Mucosa of gallbladder (tissue), 1 donor: ENCODE results near the gene TRIM40. TPM values are rescaled to one million over a fixed set of nuclear protein-coding genes. Genes with fewer than 3 reads are reported as not detected.
A peak's percentile ranks its signal among the peaks of the same experiment; 100 is the strongest.

Experiments used
- DNase-seq: peaks from one replicate; pipeline ENCODE4 v3.0.0-alpha.2; 2020; ENCODE audit warnings: low spot score
- total RNA-seq: library from RNA; stranded (reverse); gene quantifications from one replicate; pipeline ENCODE4 v1.2.1, GENCODE V29; 2021
- donor health status: DM: no; HTN: no; CAD: no.

Gene TRIM40
- total RNA-seq, 1 donor from 2014 or later, result not detected

- no peak for DNase-seq
These were observed 11.2 kb downstream of the TRIM40 start for GRCh38 chr6:30147096-30147495.

- DNase-seq, result no peak
These were observed 13.3 kb downstream of the TRIM40 start for GRCh38 chr6:30149234-30149633.

- no peak for DNase-seq
These were observed 14.1 kb downstream of the TRIM40 start for GRCh38 chr6:30149858-30150550.

GRCh38 chr6:30150671-30151395, 14.9 kb downstream of the TRIM40 start:
- DNase-seq, result no peak

- no peak for DNase-seq
These were observed 15.6 kb downstream of the TRIM40 start for GRCh38 chr6:30151580-30151979.

- DNase-seq, result no peak
These were observed 16.2 kb downstream of the TRIM40 start for GRCh38 chr6:30152016-30152673.

GRCh38 chr6:30152910-30153610, 17.1 kb downstream of the TRIM40 start:
- no peak for DNase-seq

- DNase-seq, result no peak
These were observed 18.1 kb downstream of the TRIM40 start for GRCh38 chr6:30154061-30154460.

GRCh38 chr6:30154709-30155519, 19.0 kb downstream of the TRIM40 start:
- DNase-seq, result peak; percentile 59

GRCh38 chr6:30155520-30156261, 19.8 kb downstream of the TRIM40 start:
- no peak for DNase-seq

- DNase-seq, result peak; percentile 84
These were observed 20.3 kb downstream of the TRIM40 start for GRCh38 chr6:30156262-30156599.

- no peak for DNase-seq
These were observed 20.8 kb downstream of the TRIM40 start for GRCh38 chr6:30156774-30157173.

GRCh38 chr6:30157581-30157980, 21.6 kb downstream of the TRIM40 start:
- no peak for DNase-seq

- DNase-seq, result no peak
These were observed 22.1 kb downstream of the TRIM40 start for GRCh38 chr6:30157999-30158398.

- no peak for DNase-seq
These were observed 22.6 kb downstream of the TRIM40 start for GRCh38 chr6:30158475-30159040.

GRCh38 chr6:30160008-30160784, 24.3 kb downstream of the TRIM40 start:
- no peak for DNase-seq

- DNase-seq, result no peak
These were observed 25.0 kb downstream of the TRIM40 start, which contains the start of gene TRIM10 for GRCh38 chr6:30160785-30161531. TRIM10 (minus strand) TSS chr6:30161211; CDS start chr6:30160858, 353 bp downstream.

GRCh38 chr6:30162265-30163089, 26.5 kb downstream of the TRIM40 start:
- no peak for DNase-seq
